ENCODE data around the gene PIAS4. TPM values are rescaled to one million over a fixed set of nuclear protein-coding genes. Genes with fewer than 3 reads are reported as not detected.

Gene PIAS4
- total and polyA plus RNA-seq, 2 of the 13 experiments (the other 11 are each of a cell fraction or from before 2014, with no cell fraction given): 9.0 to 20.1 TPM

GRCh38 chr19:3968556-3969434, 38.7 kb upstream of the PIAS4 start (continued):
- TF ChIP-seq MIER3 (CRISPR knock-in tag; IDR thresholded peaks at IDR 0.05; ENCODE audit: borderline replicate concordance): 0 out of 2 replicates have a peak, but pooled peaks have one; percentile 52
- no peak for TF ChIP-seq ZNF580 (CRISPR knock-in tag; IDR thresholded peaks at IDR 0.05; ENCODE audit: borderline replicate concordance, low read depth)
- peak; percentile 40; the same call in 1 of the 2 replicates for TF ChIP-seq CREM (IDR thresholded peaks at IDR 0.05)
- TF ChIP-seq CREM (CRISPR knock-in tag; IDR thresholded peaks at IDR 0.05): no peak
- TF ChIP-seq FOXA1 (IDR thresholded peaks at IDR 0.05): no peak
- peak; percentile 96 for TF ChIP-seq FOXA1 (CRISPR knock-in tag; IDR thresholded peaks at IDR 0.05)
- TF ChIP-seq GABPB1 (CRISPR knock-in tag; IDR thresholded peaks at IDR 0.05): peak; percentile 26; the same call in 1 of the 2 replicates
- peak; percentile 28; the same call in 1 of the 2 replicates for TF ChIP-seq MIXL1 (CRISPR knock-in tag; IDR thresholded peaks at IDR 0.05)
- no peak for TF ChIP-seq SP1 (IDR thresholded peaks at IDR 0.05)
- peak; percentile 54; the same call in 1 of the 2 replicates for TF ChIP-seq SP1 (CRISPR knock-in tag; IDR thresholded peaks at IDR 0.05)
- TF ChIP-seq MYNN (CRISPR knock-in tag; IDR thresholded peaks at IDR 0.05; ENCODE audit: low read depth): no peak
- no peak for TF ChIP-seq ZNF468 (CRISPR knock-in tag; IDR thresholded peaks at IDR 0.05)
- TF ChIP-seq NFYB (CRISPR knock-in tag; IDR thresholded peaks at IDR 0.05): peak; percentile 14; the same call in 1 of the 2 replicates
- TF ChIP-seq ZNF709 (CRISPR knock-in tag; IDR thresholded peaks at IDR 0.05): no peak
- peak; percentile 55 for TF ChIP-seq RCOR2 (CRISPR knock-in tag; IDR thresholded peaks at IDR 0.05)
- TF ChIP-seq CREB3 (CRISPR knock-in tag; IDR thresholded peaks at IDR 0.05): no peak
- peak; percentile 92 for TF ChIP-seq FOSL2 (CRISPR knock-in tag; IDR thresholded peaks at IDR 0.05)
- TF ChIP-seq DZIP1 (CRISPR knock-in tag; IDR thresholded peaks at IDR 0.05): no peak
- TF ChIP-seq ZNF749 (CRISPR knock-in tag; IDR thresholded peaks at IDR 0.05; ENCODE audit: borderline replicate concordance): no peak
- no peak for TF ChIP-seq ZNF253 (CRISPR knock-in tag; IDR thresholded peaks at IDR 0.05; ENCODE audit: borderline replicate concordance)
- TF ChIP-seq HMGXB4 (CRISPR knock-in tag; IDR thresholded peaks at IDR 0.05; ENCODE audit: borderline replicate concordance in 1 of 2, low read depth in 1 of 2): peak in 1 of 2 experiments; percentile 18; a peak in 1 of 4 replicates
- TF ChIP-seq DDIT3 (CRISPR knock-in tag; IDR thresholded peaks at IDR 0.05): no peak
- 0 out of 2 replicates have a peak, but pooled peaks have one; percentile 7 for TF ChIP-seq ZNF446 (CRISPR knock-in tag; IDR thresholded peaks at IDR 0.05)

All from HepG2 (cell line).